ENCODE results near the gene SPINT4. TPM values are rescaled to one million over a fixed set of nuclear protein-coding genes. Genes with fewer than 3 reads are reported as not detected.

The SPINT4 gene
- total and polyA plus RNA-seq, 2 of the 8 experiments (the other 6 are each of a cell fraction or from before 2014, with no cell fraction given): not detected

DNA sequence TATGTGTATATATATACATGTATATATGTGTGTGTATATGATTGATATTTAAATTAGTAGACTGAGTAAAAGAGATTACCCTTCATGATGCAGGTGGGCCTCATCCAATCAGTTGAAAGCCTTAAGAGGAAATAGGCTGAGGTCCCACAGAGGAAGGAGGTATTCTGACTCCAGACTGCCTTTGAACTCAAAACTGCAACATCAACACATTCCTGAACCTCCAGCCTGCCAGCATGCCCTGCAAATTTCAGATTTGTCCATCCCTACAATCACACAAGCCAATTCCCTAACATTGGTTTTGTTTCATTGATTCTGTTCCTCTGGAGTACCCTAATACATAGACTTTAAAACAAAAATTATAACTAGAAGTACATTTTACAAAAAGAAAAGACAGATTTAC, 22.9 kb downstream of the SPINT4 start:
- no peak overlapping the region for H4K8ac ChIP-seq (ENCODE audit: extremely low read depth, insufficient read depth, low read length)
- no peaks in the 10 kb centered on the region for H3K79me1 ChIP-seq (ENCODE audit: low read depth, low read length)
- H3K23ac ChIP-seq (ENCODE audit: insufficient read length): no peak overlapping the region
- H2BK120ac ChIP-seq (replicated peaks; ENCODE audit: low read depth, low read length): no peak overlapping the region
- H3K56ac ChIP-seq (replicated peaks; ENCODE audit: insufficient read length, low read depth, low read length): no peak overlapping the region
- no peak overlapping the region for H2BK12ac ChIP-seq (ENCODE audit: low read depth, low read length)
- no peak overlapping the region for H3K9ac ChIP-seq (replicated peaks in 1 of 4; ENCODE audit: extremely low read depth in 1 of 4, low read depth in 3 of 4, low read length in 3 of 4)
- H2AK5ac ChIP-seq (ENCODE audit: low read depth, low read length): no peak overlapping the region
- DNase-seq (ENCODE audit: low read depth in 1 of 2, low spot score in 2 of 2) (no peak), FAIRE-seq (no peak)
- H3K9me3 ChIP-seq (ENCODE audit: insufficient read depth in 2 of 2, low read depth in 1 of 2, low read length in 1 of 2): no peaks in the 10 kb centered on the region
- H3K36me3 ChIP-seq (ENCODE audit: control insufficient read depth in 2 of 4, insufficient read depth in 4 of 4, low read length in 3 of 4): no peaks in the 10 kb centered on the region
- no peak overlapping the region for H2BK15ac ChIP-seq (ENCODE audit: low read length)
- no peak overlapping the region for H2BK20ac ChIP-seq (ENCODE audit: low read length)
- no peak overlapping the region for H4K5ac ChIP-seq (ENCODE audit: insufficient read length, low read depth, low read length)
- H3K4me1 ChIP-seq (replicated peaks in 1 of 4; ENCODE audit: control insufficient read depth in 3 of 4, insufficient read depth in 4 of 4, low read length in 3 of 4): no peaks in the 10 kb centered on the region
- no peaks in the 10 kb centered on the region for H4K20me1 ChIP-seq (replicated peaks in 1 of 2; ENCODE audit: control insufficient read depth in 1 of 2, insufficient read depth in 2 of 2, low read length in 2 of 2)
- no peak overlapping the region for H3K27ac ChIP-seq (ENCODE audit: low read depth, low read length)
- no peaks in the 10 kb centered on the region for H3K79me2 ChIP-seq (ENCODE audit: control insufficient read depth in 1 of 2, insufficient read depth in 2 of 2, low read length in 2 of 2)
- no peak overlapping the region for H3K14ac ChIP-seq (ENCODE audit: insufficient read length)
- CTCF ChIA-PET (ENCODE audit: partially characterized antibody): no interaction called here
- H4K91ac ChIP-seq (replicated peaks; ENCODE audit: insufficient read length, low read length): no peak overlapping the region
- no peak overlapping the region for H3K18ac ChIP-seq (ENCODE audit: extremely low read depth, low read length)
- POLR2A ChIA-PET (ENCODE audit: partially characterized antibody): interaction anchor here (0.6 kb wide), 1 partner anchor 119 kb away, joined by 3 read pairs; no protein-coding TSS in a partner anchor
- no peak overlapping the region for H3K4me2 ChIP-seq (ENCODE audit: insufficient read depth in 1 of 2, low read depth in 2 of 2, low read length in 2 of 2)
- H3K23me2 ChIP-seq (ENCODE audit: low read depth, low read length): no peaks in the 10 kb centered on the region; the same call in 1 of the 2 replicates
- H3K27me3 ChIP-seq (replicated peaks in 1 of 4; ENCODE audit: control insufficient read depth in 3 of 4, extremely low read depth in 1 of 4, insufficient read depth in 3 of 4, low read length in 3 of 4): no peaks in the 10 kb centered on the region
- H3K4ac ChIP-seq (replicated peaks; ENCODE audit: insufficient read length, low read depth, low read length): no peak overlapping the region
- no peak overlapping the region for H2AFZ ChIP-seq (ENCODE audit: low read length)
- no peak overlapping the region for H2BK5ac ChIP-seq (ENCODE audit: low read depth, low read length)
- TF ChIP-seq NRF1 (IDR thresholded peaks at IDR 0.05; ENCODE audit: low read depth, low read length) (no peak), SIRT6 (IDR thresholded peaks at IDR 0.05; ENCODE audit: low read length) (no peak), YY1 (IDR thresholded peaks at IDR 0.05; ENCODE audit: low read depth, low read length) (no peak), SUZ12 (IDR thresholded peaks at IDR 0.05; ENCODE audit: low read length) (no peak), RXRA (IDR thresholded peaks at IDR 0.05; ENCODE audit: insufficient read depth, low read depth, low read length) (no peak), CHD2 (IDR thresholded peaks at IDR 0.05; ENCODE audit: low read length) (no peak), JUND (IDR thresholded peaks at IDR 0.05; ENCODE audit: low read length) (no peak), POU5F1 (IDR thresholded peaks at IDR 0.05; ENCODE audit: low read depth, low read length) (no peak), ASH2L (IDR thresholded peaks at IDR 0.05; ENCODE audit: low read length) (no peak), SIN3A (conservative IDR thresholded peaks at IDR 0.05 in 1 of 2, IDR thresholded peaks at IDR 0.05 in 1 of 2; ENCODE audit: low read depth in 1 of 2, low read length in 2 of 2) (no peak), GABPA (IDR thresholded peaks at IDR 0.05; ENCODE audit: borderline replicate concordance, insufficient read depth, low read length) (no peak), KDM4A (IDR thresholded peaks at IDR 0.05; ENCODE audit: low read depth, low read length, severe bottlenecking) (no peak), CBX8 (IDR thresholded peaks at IDR 0.05; ENCODE audit: borderline replicate concordance, low read depth, low read length) (no peak), EGR1 (IDR thresholded peaks at IDR 0.05; ENCODE audit: borderline replicate concordance, low read depth, low read length) (no peak), FOSL1 (IDR thresholded peaks at IDR 0.05; ENCODE audit: insufficient read depth, low read depth, low read length) (no peak)
- H3K4me3 ChIP-seq (ENCODE audit: extremely low read depth in 1 of 4, insufficient read depth in 2 of 4, low read depth in 3 of 4, low read length in 4 of 4): no peak overlapping the region

Data from H1 (cell line).